Lung (tissue), 12 donors: ENCODE data around the gene CXCL14. TPM values are rescaled to one million over a fixed set of nuclear protein-coding genes. Genes with fewer than 3 reads are reported as not detected.

Source experiments
- ATAC-seq: fragments of 200-7000 bp; cut with Tn5 transposase; one replicate; pipeline ENCODE4 v1.9.1; 2020; ENCODE audit warnings: moderate number of reproducible peaks; ENCODE audit not compliant: insufficient read depth, low FRiP score
- DNase-seq, 3 donors: peaks; one replicate each; pipeline ENCODE4 v3.0.0-alpha.2; 2013 to 2017
- H3K27ac ChIP-seq, 2 donors: one replicate each; pipeline ENCODE4 v1.5.1; 2013; ENCODE audit warnings: mild to moderate bottlenecking in 2 of 2, moderate library complexity in 2 of 2, control low read depth in 1 of 2, inconsistent platforms in 1 of 2, low read depth in 1 of 2, low read length in 1 of 2
- H3K27me3 ChIP-seq, 3 donors: one replicate each; pipeline ENCODE4 v1.5.1; 2013; ENCODE audit warnings: low read length in 2 of 3; ENCODE audit not compliant: control insufficient read depth in 3 of 3, insufficient read depth in 3 of 3
- H3K36me3 ChIP-seq, 4 donors: one replicate each; pipeline ENCODE4 v1.5.1; 2013; ENCODE audit warnings: low read length in 4 of 4, mild to moderate bottlenecking in 1 of 4, moderate library complexity in 1 of 4; ENCODE audit not compliant: control insufficient read depth in 4 of 4, insufficient read depth in 4 of 4
- H3K4me1 ChIP-seq, 5 donors: one replicate each; pipeline ENCODE4 v1.5.1; 2013; ENCODE audit warnings: low read length in 5 of 5, mild to moderate bottlenecking in 2 of 5, moderate library complexity in 1 of 5; ENCODE audit not compliant: control insufficient read depth in 5 of 5, insufficient read depth in 5 of 5
- H3K4me3 ChIP-seq: one replicate; pipeline ENCODE4 v1.5.1; 2013; ENCODE audit warnings: mild to moderate bottlenecking, control low read depth, moderate library complexity
- H3K9ac ChIP-seq, 2 donors: one replicate each; pipeline ENCODE4 v1.5.1; 2013; ENCODE audit warnings: low read length in 2 of 2, control low read depth in 1 of 2; ENCODE audit not compliant: insufficient read depth in 1 of 2
- H3K9me3 ChIP-seq, 4 donors: one replicate each; pipeline ENCODE4 v1.5.1; 2013; ENCODE audit warnings: low read length in 3 of 4, mild to moderate bottlenecking in 1 of 4, moderate library complexity in 1 of 4; ENCODE audit not compliant: control insufficient read depth in 4 of 4, insufficient read depth in 3 of 4
- CTCF ChIP-seq: IDR thresholded peaks from 2 replicates; pipeline ENCODE4 v1.5.1; 2012; ENCODE audit warnings: mild to moderate bottlenecking; ENCODE audit errors: control extremely low read depth, extremely low read depth
- WGBS, 2 donors: extraction: QIAGEN DNeasy Blood & Tissue Kit; methylation state at CpG; one replicate each; pipeline ENCODE4 v1.1.7; 2013; 5-methylcytosine and 5-hydroxymethylcytosine counted together
- polyA plus RNA-seq, 2 donors: library from polyadenylated mRNA; stranded (reverse); fragments of 200-250 nt; gene quantifications; one replicate each; pipeline ENCODE4 v1.2.1, GENCODE V29; 2013
- total RNA-seq, 2 donors: library from RNA; depleted of rRNA in 1 of 2; stranded (reverse); fragments of >200 nt in 1 of 2; gene quantifications; one replicate each; pipeline ENCODE4 v1.2.1, GENCODE V29; 2014 to 2021
- donor health status: control.
- donor health status: control.
- donor health status: Bipolar disorder and iron deficiency.
- donor health status: healthy.
- donor health status: DM: yes; HTN: yes; CAD: no.

The CXCL14 gene
- total and polyA plus RNA-seq, 4 donors = 1.6 to 31.4 (median 2.4) TPM

GRCh38 chr5:135602882-135603721 lies 24.3 kb upstream of the CXCL14 start:
- Histone ChIP-seq H3K4me1 (peaks cover 0 to 14% (median 1%) of the 10 kb centered on the region in 5 donors), H3K36me3 (no peaks in the 10 kb centered on the region), H3K27ac (no peak overlapping the region), H3K9ac (no peak overlapping the region), H3K27me3 (no peaks in the 10 kb centered on the region), H3K4me3 (no peak overlapping the region), H3K9me3 (no peaks in the 10 kb centered on the region)
- TF ChIP-seq CTCF = no peak
- DNase-seq (no peak), ATAC-seq (no peak)
- WGBS, 2 donors = 83 to 91% methylated on average over 7 of the region's 7 CpGs

- Histone ChIP-seq H3K4me3 (no peak overlapping the region), H3K9me3 (no peaks in the 10 kb centered on the region), H3K27me3 (no peaks in the 10 kb centered on the region), H3K9ac (no peak overlapping the region), H3K36me3 (no peaks in the 10 kb centered on the region), H3K27ac (no peak overlapping the region), H3K4me1 (peaks cover 0 to 19% (median 1%) of the 10 kb centered on the region in 5 donors)
- 83 to 88% methylated on average over 3 of the region's 3 CpGs for WGBS, 2 donors
- ATAC-seq = no peak
- DNase-seq = no peak
- TF ChIP-seq CTCF = no peak
Measured at GRCh38 chr5:135601466-135601865, 22.7 kb upstream of the CXCL14 start.

GRCh38 chr5:135600971-135601381 lies 22.2 kb upstream of the CXCL14 start:
- no peak for TF ChIP-seq CTCF
- Histone ChIP-seq H3K4me3 (no peak overlapping the region), H3K9me3 (no peaks in the 10 kb centered on the region), H3K27ac (no peak overlapping the region), H3K36me3 (no peaks in the 10 kb centered on the region), H3K4me1 (peaks cover 0 to 19% (median 1%) of the 10 kb centered on the region in 5 donors), H3K9ac (no peak overlapping the region), H3K27me3 (no peaks in the 10 kb centered on the region)
- ATAC-seq = no peak
- DNase-seq = peak in 1 of 3 donors; percentile 6
- WGBS, 2 donors = 73 to 86% methylated on average over 6 of the region's 6 CpGs
